Peyer's patch (tissue), 4 donors: Measurements from ENCODE around the gene HSPG2.

Experiments
- POLR2A ChIP-seq, 2 donors: fragments of 450-650 bp; IDR thresholded peaks; one replicate each; pipeline ENCODE4 v1.5.1; 2017; ENCODE audit warnings: antibody characterized with exemption in 2 of 2, mild to moderate bottlenecking in 2 of 2, moderate library complexity in 2 of 2
- TF ChIP-seq, protein P1 (sequence below), 6 experiments: fragments of 450-650 bp in 4 of 6; fragments of 200-600 bp in 2 of 6; sonication (generic) in 1 of 6; IDR thresholded peaks; one replicate each; pipeline ENCODE4 v1.5.1; 2017 to 2019; ENCODE audit warnings: antibody characterized with exemption in 6 of 6, mild to moderate bottlenecking in 3 of 6, moderate library complexity in 1 of 6

DNA sequence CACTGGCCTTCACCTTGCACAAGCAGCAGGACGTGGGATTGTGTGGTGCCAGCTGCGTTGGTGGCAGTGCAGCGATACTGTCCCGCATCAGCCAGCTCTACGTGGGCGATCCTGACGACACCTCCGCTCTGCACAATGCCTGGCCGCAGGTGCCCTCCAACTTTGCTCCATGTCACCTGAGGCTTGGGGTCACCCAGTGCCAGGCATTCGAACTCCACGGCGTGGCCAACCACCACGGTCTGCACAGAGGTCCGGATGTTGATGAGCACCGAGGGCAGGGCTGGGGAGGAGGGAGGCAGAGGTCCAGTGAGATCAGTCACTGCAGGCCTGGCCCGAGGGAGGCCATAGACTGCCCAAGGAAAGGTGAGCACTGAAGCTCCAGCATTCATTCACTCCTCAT, 102.4 kb downstream of the HSPG2 start:
- TF ChIP-seq, protein P1, sequence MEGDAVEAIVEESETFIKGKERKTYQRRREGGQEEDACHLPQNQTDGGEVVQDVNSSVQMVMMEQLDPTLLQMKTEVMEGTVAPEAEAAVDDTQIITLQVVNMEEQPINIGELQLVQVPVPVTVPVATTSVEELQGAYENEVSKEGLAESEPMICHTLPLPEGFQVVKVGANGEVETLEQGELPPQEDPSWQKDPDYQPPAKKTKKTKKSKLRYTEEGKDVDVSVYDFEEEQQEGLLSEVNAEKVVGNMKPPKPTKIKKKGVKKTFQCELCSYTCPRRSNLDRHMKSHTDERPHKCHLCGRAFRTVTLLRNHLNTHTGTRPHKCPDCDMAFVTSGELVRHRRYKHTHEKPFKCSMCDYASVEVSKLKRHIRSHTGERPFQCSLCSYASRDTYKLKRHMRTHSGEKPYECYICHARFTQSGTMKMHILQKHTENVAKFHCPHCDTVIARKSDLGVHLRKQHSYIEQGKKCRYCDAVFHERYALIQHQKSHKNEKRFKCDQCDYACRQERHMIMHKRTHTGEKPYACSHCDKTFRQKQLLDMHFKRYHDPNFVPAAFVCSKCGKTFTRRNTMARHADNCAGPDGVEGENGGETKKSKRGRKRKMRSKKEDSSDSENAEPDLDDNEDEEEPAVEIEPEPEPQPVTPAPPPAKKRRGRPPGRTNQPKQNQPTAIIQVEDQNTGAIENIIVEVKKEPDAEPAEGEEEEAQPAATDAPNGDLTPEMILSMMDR (IDR thresholded peaks at IDR 0.05), result no peak
- no peak for TF ChIP-seq POLR2A (IDR thresholded peaks at IDR 0.05)
